Peyer's patch (tissue), 4 donors: Measurements from ENCODE around the gene ATP11A. TPM values are rescaled to one million over a fixed set of nuclear protein-coding genes. Genes with fewer than 3 reads are reported as not detected.

Source experiments
- DNase-seq, 3 donors: peaks; one replicate each; pipeline ENCODE4 v3.0.0-alpha.2; 2017 to 2019
- H3K27ac ChIP-seq, 4 donors: fragments of 200-600 bp; sonication (generic); one replicate each; pipeline ENCODE4 v1.5.1; 2016 to 2019
- H3K27me3 ChIP-seq, 2 donors: fragments of 200-600 bp; sonication (generic); one replicate each; pipeline ENCODE4 v1.5.1; 2019
- H3K36me3 ChIP-seq, 3 donors: fragments of 200-600 bp; sonication (generic); one replicate each; pipeline ENCODE4 v1.5.1; 2016 to 2019
- H3K4me1 ChIP-seq, 4 donors: fragments of 200-600 bp; sonication (generic); one replicate each; pipeline ENCODE4 v1.5.1; 2016 to 2019
- H3K4me3 ChIP-seq, 4 donors: fragments of 200-600 bp; sonication (generic); 1 replicate in 3 of 4; 2 replicates in 1 of 4; pipeline ENCODE4 v1.5.1; 2016 to 2019; ENCODE audit warnings: mild to moderate bottlenecking in 1 of 4
- H3K9me3 ChIP-seq, 4 donors: fragments of 200-600 bp; sonication (generic); one replicate each; pipeline ENCODE4 v1.5.1; 2016 to 2019; ENCODE audit warnings: mild to moderate bottlenecking in 1 of 4
- POLR2A ChIP-seq, 2 donors: fragments of 450-650 bp; IDR thresholded peaks; one replicate each; pipeline ENCODE4 v1.5.1; 2017; ENCODE audit warnings: antibody characterized with exemption in 2 of 2, mild to moderate bottlenecking in 2 of 2, moderate library complexity in 2 of 2
- total RNA-seq, 4 donors: library from RNA; depleted of rRNA; stranded (reverse); fragments of >200 nt; gene quantifications; one replicate each; pipeline ENCODE4 v1.1.0, GENCODE V29; 2016
- TF ChIP-seq, protein P1 (sequence below), 6 experiments: fragments of 450-650 bp in 4 of 6; fragments of 200-600 bp in 2 of 6; sonication (generic) in 1 of 6; IDR thresholded peaks; one replicate each; pipeline ENCODE4 v1.5.1; 2017 to 2019; ENCODE audit warnings: antibody characterized with exemption in 6 of 6, mild to moderate bottlenecking in 3 of 6, moderate library complexity in 1 of 6

ATP11A gene
- total RNA-seq, 4 donors from 2014 or later = 33.1 to 64.2 (median 53.7) TPM

DNA sequence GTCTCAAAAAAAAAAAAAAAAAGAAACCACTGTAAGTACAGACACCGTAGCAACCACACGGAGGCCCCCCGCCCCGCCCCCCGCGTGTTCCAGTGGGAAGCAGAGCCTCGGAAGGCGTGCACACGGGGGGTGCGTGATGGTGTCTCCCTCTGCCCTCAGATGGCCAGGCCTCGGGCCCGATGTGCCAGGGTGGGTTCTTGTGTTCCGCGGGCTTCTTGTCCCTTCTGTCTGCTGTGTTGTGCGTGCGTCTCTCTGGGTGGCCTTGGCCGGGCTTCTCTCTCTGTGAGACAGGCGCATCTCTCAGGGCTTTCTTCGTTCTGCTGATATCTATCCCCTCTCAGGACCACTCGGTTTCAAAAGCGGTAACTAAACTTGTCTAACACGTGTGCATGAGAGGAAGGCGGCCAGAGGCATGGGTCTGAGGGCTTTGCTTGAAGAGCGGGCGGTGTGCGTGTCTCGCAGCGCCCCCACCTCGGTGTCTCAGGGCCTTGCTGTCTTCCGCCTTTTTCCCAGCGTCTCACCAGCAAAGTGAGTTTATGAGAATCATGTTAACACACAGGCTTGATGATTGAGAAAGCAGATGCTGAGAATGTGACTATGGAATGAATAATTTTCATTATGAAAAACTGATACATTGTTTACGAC is 12.6 kb downstream of the ATP11A start:
- DNase-seq = peak in 2 of 3 donors; percentile 27 to 36
- no peak for TF ChIP-seq POLR2A (IDR thresholded peaks at IDR 0.05)
- TF ChIP-seq, protein P1, sequence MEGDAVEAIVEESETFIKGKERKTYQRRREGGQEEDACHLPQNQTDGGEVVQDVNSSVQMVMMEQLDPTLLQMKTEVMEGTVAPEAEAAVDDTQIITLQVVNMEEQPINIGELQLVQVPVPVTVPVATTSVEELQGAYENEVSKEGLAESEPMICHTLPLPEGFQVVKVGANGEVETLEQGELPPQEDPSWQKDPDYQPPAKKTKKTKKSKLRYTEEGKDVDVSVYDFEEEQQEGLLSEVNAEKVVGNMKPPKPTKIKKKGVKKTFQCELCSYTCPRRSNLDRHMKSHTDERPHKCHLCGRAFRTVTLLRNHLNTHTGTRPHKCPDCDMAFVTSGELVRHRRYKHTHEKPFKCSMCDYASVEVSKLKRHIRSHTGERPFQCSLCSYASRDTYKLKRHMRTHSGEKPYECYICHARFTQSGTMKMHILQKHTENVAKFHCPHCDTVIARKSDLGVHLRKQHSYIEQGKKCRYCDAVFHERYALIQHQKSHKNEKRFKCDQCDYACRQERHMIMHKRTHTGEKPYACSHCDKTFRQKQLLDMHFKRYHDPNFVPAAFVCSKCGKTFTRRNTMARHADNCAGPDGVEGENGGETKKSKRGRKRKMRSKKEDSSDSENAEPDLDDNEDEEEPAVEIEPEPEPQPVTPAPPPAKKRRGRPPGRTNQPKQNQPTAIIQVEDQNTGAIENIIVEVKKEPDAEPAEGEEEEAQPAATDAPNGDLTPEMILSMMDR (IDR thresholded peaks at IDR 0.05) = no peak
- H3K27ac ChIP-seq = no peak overlapping the region

DNA sequence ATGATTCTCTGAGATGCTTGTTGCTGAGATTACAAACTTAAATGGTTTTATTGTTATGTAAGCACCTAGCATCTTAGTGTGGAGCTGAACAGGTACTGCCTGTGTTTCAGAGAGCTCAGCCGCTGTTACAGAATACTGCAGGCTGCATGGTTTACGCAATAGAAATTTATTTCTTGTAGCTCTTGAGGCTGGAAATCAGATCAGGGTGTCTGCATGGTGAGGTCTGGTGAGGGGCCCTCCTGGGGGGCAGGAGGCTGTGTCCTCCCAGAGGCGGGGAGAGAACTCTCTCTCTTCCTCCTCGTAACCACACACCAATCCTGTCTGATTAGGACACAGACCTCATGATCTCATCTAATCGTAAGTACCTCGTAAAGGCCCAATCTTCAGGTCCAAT is 13.1 kb downstream of the ATP11A start:
- Histone ChIP-seq H3K4me3 (no peak overlapping the region), H3K27me3 (no peaks in the 10 kb centered on the region), H3K9me3 (no peaks in the 10 kb centered on the region), H3K27ac (no peak overlapping the region), H3K36me3 (no peaks in the 10 kb centered on the region), H3K4me1 (no peaks in the 10 kb centered on the region)
- peak in 2 of 3 donors; percentile 7 to 17 for DNase-seq
- TF ChIP-seq, protein P1 (IDR thresholded peaks at IDR 0.05) = no peak
- TF ChIP-seq POLR2A (IDR thresholded peaks at IDR 0.05) = no peak

More for the DNA sequence above, 12.6 kb downstream of the ATP11A start:
- Histone ChIP-seq H3K36me3 (no peaks in the 10 kb centered on the region), H3K27me3 (no peaks in the 10 kb centered on the region), H3K4me1 (no peaks in the 10 kb centered on the region), H3K9me3 (no peaks in the 10 kb centered on the region), H3K4me3 (no peak overlapping the region)

DNA sequence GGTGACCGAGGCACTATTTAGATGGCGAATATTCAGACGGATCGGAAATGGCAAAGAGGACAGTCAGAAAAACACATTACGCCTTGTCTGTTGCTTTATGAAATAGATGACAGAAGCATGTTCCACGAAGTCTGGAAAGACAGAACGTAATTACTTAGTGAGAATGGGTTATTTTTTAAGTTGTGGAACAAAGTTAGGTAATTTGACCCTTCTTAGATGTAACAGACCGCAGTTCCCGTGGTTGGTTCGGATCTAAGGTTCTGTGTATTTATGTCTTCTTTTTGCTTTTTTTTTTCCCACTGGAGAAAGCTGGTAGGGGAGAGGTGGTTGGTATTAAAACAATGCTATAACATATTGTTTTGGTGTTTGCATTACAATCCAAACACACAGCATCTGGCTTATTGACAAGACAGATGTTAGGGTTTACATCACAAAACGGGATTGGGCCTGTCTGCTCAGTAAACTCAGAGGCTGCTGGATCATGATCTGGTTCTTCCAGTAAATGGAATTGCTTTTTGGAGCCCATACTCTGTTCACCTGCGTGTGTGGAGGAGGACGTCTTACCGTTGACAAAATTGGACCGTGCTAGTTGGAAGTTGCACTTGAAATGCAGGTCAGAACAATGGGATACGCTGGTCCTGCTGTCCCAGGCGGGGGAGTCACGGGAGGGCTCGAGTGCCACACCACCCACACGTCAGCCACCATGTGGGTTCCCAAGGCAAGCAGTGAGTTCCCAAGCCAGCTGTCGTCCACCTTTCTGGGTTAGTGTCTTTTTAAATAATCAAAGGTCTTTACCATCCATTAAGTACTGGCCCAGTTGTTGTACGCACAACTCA is 13.8 kb downstream of the ATP11A start:
- no peak overlapping the region for H3K4me3 ChIP-seq
- peak in 2 of 3 donors; percentile 24 to 25 for DNase-seq
- no peaks in the 10 kb centered on the region for H3K4me1 ChIP-seq

DNA sequence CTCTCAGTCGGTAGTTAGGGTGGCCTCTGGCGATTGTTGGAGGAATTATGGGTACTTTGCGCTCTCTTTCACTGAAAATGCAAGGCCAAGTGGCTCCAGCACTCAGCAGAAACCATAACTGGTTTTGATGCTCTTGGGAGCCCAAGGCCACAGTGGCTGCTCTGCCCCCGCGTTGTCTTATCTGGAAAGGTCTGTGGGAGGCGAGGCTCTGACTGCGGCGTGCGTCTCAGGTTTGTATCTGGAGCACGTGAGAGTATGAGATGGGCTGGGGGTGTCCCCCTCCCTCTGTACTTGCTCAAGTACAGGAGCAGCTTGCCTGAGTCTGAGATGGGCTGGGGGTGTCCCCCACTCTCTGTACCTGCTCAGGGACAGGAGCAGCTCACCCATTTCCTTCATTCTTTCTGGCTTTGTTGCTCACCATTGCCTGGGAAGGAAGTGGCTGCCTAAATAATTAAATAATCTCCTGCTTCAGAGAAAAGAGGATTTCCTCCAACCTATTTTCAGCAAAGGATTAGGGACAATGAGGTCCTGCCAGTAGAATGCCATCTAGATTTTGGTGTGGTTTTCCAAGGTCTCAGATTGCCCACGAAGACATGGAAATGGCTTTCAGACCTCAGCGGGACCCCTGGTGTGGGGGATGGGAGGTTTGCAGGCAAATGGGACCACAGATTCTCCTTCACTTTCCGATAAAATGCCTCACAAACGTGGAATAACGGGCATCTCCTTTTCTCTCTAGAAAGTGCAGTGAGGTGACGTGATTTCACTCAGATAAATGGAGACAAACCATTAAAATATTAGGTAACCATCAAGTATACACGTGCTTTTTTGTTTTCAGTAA is 14.7 kb downstream of the ATP11A start:
- H3K9me3 ChIP-seq = no peaks in the 10 kb centered on the region
- no peaks in the 10 kb centered on the region for H3K27me3 ChIP-seq
- TF ChIP-seq POLR2A (IDR thresholded peaks at IDR 0.05) = no peak
- peak in 2 of 3 donors; percentile 30 to 36 for DNase-seq
- no peak overlapping the region for H3K4me3 ChIP-seq
- H3K27ac ChIP-seq = peak overlapping the region in 1 of 4 donors; percentile 3
- H3K4me1 ChIP-seq = no peaks in the 10 kb centered on the region
- H3K36me3 ChIP-seq = no peaks in the 10 kb centered on the region

More for the DNA sequence above, 13.8 kb downstream of the ATP11A start:
- H3K36me3 ChIP-seq = no peaks in the 10 kb centered on the region
- H3K27ac ChIP-seq = peak overlapping the region in 1 of 4 donors; percentile 3
- TF ChIP-seq, protein P1 (IDR thresholded peaks at IDR 0.05) = no peak
- TF ChIP-seq POLR2A (IDR thresholded peaks at IDR 0.05) = no peak
- H3K9me3 ChIP-seq = no peaks in the 10 kb centered on the region
- no peaks in the 10 kb centered on the region for H3K27me3 ChIP-seq

DNA sequence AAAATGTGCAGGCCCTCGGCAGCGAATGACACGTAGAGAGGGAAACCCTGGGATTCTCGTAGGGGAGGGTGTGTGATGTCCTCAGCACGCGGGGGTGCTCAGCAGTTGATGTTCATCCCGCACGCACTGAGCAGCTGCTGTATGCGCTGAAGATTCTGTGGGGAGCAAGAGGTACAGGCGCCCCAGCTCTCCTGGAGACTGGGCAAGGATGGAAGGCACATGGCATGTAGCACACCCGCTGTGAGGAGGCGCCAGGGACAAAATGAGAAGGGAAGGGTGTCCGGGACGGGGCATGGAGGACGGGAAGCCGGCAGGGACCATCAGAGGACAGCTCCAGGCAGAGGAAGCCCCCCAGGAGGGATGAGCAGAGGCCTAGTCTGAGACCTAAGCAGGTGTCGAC is 15.4 kb downstream of the ATP11A start:
- no peaks in the 10 kb centered on the region for H3K27me3 ChIP-seq
- H3K36me3 ChIP-seq = no peaks in the 10 kb centered on the region
- no peak overlapping the region for H3K27ac ChIP-seq
- no peak overlapping the region for H3K4me3 ChIP-seq
- no peaks in the 10 kb centered on the region for H3K9me3 ChIP-seq
- peak in 2 of 3 donors; percentile 24 to 41 for DNase-seq
- no peaks in the 10 kb centered on the region for H3K4me1 ChIP-seq
- no peak for TF ChIP-seq POLR2A (IDR thresholded peaks at IDR 0.05)
- TF ChIP-seq, protein P1 (IDR thresholded peaks at IDR 0.05) = no peak
